Prostate gland (tissue), 2 donors: ENCODE data around the gene TOGARAM1.

Experiments used
- CTCF ChIP-seq, 4 experiments: fragments of 200-600 bp in 2 of 4; fragments of 450-650 bp in 2 of 4; sonication (generic) in 2 of 4; IDR thresholded peaks; 1 replicate in 3 of 4; 2 replicates in 1 of 4; pipeline ENCODE4 v1.5.1; 2016 to 2019; ENCODE audit warnings: antibody characterized with exemption in 4 of 4, mild to moderate bottlenecking in 2 of 4, moderate library complexity in 2 of 4
- POLR2A ChIP-seq: fragments of 450-650 bp; IDR thresholded peaks from one replicate; pipeline ENCODE4 v1.6.1; 2016; ENCODE audit warnings: antibody characterized with exemption, mild to moderate bottlenecking
- POLR2AphosphoS5 ChIP-seq: sonication (generic); formaldehyde crosslinking; IDR thresholded peaks from one replicate; pipeline ENCODE4 v1.6.1; 2017; ENCODE audit warnings: antibody characterized with exemption

GRCh38 chr14:44945264-44945663, 16.7 kb upstream of the TOGARAM1 start:
- TF ChIP-seq CTCF (IDR thresholded peaks at IDR 0.05) = no peak
- no peak for TF ChIP-seq POLR2AphosphoS5
- no peak for TF ChIP-seq POLR2A
